ENCODE data around the gene BORCS5.

BORCS5 gene

DNA sequence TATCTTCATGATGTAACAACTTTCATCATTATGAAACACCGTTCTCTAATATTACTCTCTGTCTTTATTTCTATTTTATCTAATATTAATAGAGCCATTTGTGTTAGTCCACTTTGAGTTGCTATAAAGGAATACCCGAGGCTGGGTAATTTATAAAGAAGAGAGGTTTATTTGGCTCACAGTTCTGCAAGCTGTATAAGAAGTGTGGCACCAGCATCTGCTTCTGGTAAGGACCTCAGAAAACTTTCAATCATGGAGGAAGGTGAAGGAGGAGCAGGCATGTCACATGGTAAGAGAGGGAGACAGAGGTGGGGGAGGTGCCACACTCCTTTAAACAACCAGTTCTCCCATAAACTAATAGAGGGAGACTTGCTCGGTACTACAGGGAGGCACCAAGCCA is 25.1 kb downstream of the BORCS5 start:
- TF ChIP-seq, protein P1, sequence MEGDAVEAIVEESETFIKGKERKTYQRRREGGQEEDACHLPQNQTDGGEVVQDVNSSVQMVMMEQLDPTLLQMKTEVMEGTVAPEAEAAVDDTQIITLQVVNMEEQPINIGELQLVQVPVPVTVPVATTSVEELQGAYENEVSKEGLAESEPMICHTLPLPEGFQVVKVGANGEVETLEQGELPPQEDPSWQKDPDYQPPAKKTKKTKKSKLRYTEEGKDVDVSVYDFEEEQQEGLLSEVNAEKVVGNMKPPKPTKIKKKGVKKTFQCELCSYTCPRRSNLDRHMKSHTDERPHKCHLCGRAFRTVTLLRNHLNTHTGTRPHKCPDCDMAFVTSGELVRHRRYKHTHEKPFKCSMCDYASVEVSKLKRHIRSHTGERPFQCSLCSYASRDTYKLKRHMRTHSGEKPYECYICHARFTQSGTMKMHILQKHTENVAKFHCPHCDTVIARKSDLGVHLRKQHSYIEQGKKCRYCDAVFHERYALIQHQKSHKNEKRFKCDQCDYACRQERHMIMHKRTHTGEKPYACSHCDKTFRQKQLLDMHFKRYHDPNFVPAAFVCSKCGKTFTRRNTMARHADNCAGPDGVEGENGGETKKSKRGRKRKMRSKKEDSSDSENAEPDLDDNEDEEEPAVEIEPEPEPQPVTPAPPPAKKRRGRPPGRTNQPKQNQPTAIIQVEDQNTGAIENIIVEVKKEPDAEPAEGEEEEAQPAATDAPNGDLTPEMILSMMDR (IDR thresholded peaks at IDR 0.05; ENCODE audit: insufficient read depth, low read length, missing control alignments), result no peak
- POLR2A ChIA-PET, result no interaction called here
- no peak overlapping the region for H3K4me3 ChIP-seq (ENCODE audit: low read depth, low read length)
- CTCF ChIA-PET, result no interaction called here
- DNase-seq (ENCODE audit: low read depth, low spot score), result no peak

DNA sequence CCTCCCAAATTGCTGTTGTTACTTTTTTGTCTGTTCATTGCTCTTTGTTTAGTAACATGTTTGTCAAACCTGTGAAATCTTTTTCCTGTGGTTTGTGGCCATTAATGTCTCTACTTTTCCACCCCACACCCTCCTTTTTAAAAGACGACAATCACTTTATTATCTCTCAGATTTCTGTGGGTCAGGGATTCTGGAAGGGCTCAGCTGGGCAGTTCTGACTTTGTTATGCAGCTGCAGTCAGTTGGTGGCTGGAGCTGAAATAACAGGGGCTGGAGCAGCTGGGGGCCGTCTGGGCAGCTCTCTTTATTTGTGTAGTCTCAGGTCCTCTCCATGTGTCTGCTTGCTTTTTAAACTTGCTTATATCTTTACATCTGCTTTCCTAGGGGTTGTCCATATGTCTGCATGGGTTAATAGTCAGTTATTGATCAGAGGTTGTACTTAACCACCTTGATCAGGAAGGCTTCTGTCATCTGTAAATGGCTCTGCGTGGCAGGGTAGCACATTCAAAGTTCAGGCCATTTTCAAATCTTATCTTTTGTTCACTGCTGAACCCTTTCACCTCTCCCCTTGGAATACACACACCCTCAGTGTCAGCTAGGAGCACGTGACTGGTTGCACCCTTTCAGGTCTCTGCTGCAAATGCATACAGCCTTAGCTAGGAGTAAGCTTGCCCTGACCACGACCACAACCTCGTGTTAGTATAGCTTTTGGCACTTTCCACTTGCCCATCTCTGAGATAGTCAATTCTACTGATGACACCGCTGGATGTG is 27.9 kb downstream of the BORCS5 start:
- ChIA-PET CTCF (interaction anchor here (0.6 to 4.6 kb wide), 8 partner anchors 8 to 319 kb away, joined by 3 to 27 read pairs (median 3); partner anchors contain the start of genes BORCS5 and DUSP16), POLR2A (no interaction called here)
- TF ChIP-seq, protein P1 (IDR thresholded peaks at IDR 0.05; ENCODE audit: insufficient read depth, low read length, missing control alignments), result no peak
- no peak overlapping the region for H3K4me3 ChIP-seq (ENCODE audit: low read depth, low read length)
- no peak for DNase-seq (ENCODE audit: low read depth, low spot score)

DNA sequence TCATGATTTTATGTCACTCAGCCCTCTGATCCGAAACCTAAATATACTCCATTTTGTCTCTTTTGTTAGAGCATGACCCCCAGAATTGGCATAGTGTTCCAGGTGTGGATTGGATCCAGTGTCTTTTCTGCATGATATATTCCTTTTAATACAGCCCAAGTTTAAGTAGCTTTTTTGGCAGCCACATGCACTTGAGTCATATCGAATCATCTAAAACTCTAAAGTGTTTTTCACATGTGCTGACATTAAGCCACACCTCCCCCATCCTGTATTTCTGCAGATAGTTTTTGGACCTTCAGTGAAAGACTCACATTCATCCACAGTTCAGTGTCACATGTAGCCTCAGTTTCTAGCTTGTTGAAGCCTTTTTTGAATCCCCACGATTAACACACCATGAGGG is 30.6 kb downstream of the BORCS5 start:
- TF ChIP-seq, protein P1 (IDR thresholded peaks at IDR 0.05; ENCODE audit: insufficient read depth, low read length, missing control alignments), result no peak
- CTCF ChIA-PET, result interaction anchor here (0.7 to 4.6 kb wide), 9 partner anchors 9 to 349 kb away, joined by 3 to 27 read pairs (median 3); partner anchors contain the start of gene DUSP16
- POLR2A ChIA-PET, result no interaction called here
- no peak for DNase-seq (ENCODE audit: low read depth, low spot score)
- no peak overlapping the region for H3K4me3 ChIP-seq (ENCODE audit: low read depth, low read length)

DNA sequence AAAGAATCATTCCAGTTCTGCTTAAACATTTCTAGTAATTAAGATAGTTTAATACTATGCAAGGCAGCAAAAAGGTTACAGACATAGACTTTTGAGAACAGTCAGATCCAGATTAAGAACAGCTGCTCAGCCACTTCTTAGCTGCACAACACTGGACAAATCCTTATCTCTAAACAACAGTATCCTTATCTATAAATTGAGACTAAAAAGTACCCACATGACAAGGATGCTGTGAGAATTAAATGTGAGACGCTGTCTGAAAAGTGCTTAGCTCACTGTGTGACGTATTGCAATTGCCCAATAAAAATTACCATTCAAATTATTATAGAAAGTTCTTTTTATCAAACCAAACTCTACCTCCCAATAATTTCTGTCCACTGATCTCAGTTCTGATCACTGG is 35.5 kb downstream of the BORCS5 start:
- ChIA-PET CTCF (interaction anchor here (1.3 kb wide), 1 partner anchor 15 kb away, joined by 3 read pairs; no protein-coding TSS in a partner anchor), POLR2A (no interaction called here)
- no peak for DNase-seq (ENCODE audit: low read depth, low spot score)
- TF ChIP-seq, protein P1 (IDR thresholded peaks at IDR 0.05; ENCODE audit: insufficient read depth, low read length, missing control alignments), result no peak
- no peak overlapping the region for H3K4me3 ChIP-seq (ENCODE audit: low read depth, low read length)

DNA sequence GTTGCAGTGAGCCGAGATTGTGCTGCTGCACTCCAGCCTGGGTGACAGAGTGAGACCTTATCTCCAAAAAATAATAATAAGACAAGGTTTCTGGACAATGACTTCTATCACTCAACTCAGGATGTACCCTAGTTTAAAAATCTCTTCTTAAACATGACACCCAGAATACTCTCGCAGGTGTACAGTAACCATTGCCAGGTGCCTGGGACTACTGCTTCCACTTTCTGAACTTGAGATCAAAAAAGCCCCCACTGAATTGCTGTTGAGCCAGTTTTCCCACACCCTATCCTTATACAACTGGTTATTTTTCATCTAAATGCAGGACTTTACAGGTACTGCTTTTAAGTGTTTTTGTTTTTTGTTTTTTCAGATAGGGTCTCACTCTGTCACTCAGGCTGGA is 36.3 kb downstream of the BORCS5 start:
- CTCF ChIA-PET, result no interaction called here
- DNase-seq (ENCODE audit: low read depth, low spot score), result no peak
- POLR2A ChIA-PET, result no interaction called here
- TF ChIP-seq, protein P1 (IDR thresholded peaks at IDR 0.05; ENCODE audit: insufficient read depth, low read length, missing control alignments), result no peak
- H3K4me3 ChIP-seq (ENCODE audit: low read depth, low read length), result no peak overlapping the region

DNA sequence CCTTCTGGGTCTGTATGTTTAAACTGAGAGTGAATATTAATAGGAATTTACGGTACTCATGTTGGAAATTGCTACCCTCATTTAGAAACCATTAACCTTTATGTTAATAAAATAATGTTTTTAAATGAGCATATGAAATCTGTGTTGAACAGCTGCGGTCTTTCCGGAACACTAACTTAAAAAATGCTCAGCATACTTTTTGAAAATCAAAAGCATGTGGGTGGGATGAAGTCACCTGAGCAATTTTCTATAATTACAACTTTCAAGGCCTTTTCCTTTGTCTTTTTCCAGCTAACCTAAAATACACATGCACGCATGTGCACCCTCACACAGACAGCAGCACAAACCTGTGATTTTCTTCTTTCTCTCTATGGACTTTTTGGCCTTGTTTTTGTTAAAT is 39.8 kb downstream of the BORCS5 start:
- DNase-seq (ENCODE audit: low read depth, low spot score), result no peak
- H3K4me3 ChIP-seq (ENCODE audit: low read depth, low read length), result no peak overlapping the region
- ChIA-PET CTCF (no interaction called here), POLR2A (no interaction called here)
- TF ChIP-seq, protein P1 (IDR thresholded peaks at IDR 0.05; ENCODE audit: insufficient read depth, low read length, missing control alignments), result no peak
